ENCODE measurements around the gene ARRDC2.

DNA sequence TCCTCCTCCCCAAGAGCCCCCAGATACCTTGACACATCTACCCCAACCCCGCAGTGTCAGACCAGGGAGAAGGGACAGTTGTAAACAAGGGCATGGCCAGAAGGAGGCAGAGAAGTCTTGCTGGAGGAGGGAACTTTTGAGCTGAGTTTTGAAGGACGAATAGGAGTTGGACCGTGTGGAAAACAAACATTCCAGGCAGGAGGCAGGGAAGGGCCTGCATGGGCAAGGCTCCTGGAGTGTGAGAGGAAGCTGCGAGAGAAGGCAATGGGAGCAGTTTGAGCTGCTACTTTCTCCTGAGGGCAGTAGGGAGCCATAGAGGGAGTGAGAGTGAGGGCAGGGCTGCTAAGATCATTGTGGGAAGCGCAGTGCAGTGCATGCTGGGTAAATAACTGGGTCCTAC lies 55.5 kb downstream of the ARRDC2 start:
- TF ChIP-seq CENPT (CRISPR knock-in tag; IDR thresholded peaks at IDR 0.05; ENCODE audit: low read depth) (no peak), POLR2AphosphoS5 (IDR thresholded peaks at IDR 0.05; ENCODE audit: low read depth, low read length) (no peak), SRSF1 (optimal IDR thresholded peaks at IDR 0.05; ENCODE audit: low read depth, low read length) (no peak), TP53 (CRISPR knock-in tag; conservative IDR thresholded peaks at IDR 0.05) (no peak), SP140L (CRISPR knock-in tag; IDR thresholded peaks at IDR 0.05; ENCODE audit: borderline replicate concordance) (no peak), ZNF746 (CRISPR knock-in tag; IDR thresholded peaks at IDR 0.05) (no peak), JUN (CRISPR knock-in tag; IDR thresholded peaks at IDR 0.05) (no peak)
- TF ChIP-seq, protein P1, sequence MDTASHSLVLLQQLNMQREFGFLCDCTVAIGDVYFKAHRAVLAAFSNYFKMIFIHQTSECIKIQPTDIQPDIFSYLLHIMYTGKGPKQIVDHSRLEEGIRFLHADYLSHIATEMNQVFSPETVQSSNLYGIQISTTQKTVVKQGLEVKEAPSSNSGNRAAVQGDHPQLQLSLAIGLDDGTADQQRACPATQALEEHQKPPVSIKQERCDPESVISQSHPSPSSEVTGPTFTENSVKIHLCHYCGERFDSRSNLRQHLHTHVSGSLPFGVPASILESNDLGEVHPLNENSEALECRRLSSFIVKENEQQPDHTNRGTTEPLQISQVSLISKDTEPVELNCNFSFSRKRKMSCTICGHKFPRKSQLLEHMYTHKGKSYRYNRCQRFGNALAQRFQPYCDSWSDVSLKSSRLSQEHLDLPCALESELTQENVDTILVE (CRISPR knock-in tag; IDR thresholded peaks at IDR 0.05) = no peak
- TF ChIP-seq, protein P2, sequence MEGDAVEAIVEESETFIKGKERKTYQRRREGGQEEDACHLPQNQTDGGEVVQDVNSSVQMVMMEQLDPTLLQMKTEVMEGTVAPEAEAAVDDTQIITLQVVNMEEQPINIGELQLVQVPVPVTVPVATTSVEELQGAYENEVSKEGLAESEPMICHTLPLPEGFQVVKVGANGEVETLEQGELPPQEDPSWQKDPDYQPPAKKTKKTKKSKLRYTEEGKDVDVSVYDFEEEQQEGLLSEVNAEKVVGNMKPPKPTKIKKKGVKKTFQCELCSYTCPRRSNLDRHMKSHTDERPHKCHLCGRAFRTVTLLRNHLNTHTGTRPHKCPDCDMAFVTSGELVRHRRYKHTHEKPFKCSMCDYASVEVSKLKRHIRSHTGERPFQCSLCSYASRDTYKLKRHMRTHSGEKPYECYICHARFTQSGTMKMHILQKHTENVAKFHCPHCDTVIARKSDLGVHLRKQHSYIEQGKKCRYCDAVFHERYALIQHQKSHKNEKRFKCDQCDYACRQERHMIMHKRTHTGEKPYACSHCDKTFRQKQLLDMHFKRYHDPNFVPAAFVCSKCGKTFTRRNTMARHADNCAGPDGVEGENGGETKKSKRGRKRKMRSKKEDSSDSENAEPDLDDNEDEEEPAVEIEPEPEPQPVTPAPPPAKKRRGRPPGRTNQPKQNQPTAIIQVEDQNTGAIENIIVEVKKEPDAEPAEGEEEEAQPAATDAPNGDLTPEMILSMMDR (CRISPR knock-in tag; IDR thresholded peaks at IDR 0.05) = peak; percentile 58
